Measurements from ENCODE around the gene PPP2R2B.

- TF ChIP-seq CTCF (IDR thresholded peaks at IDR 0.05): no peak
- no peak for TF ChIP-seq POLR2A (IDR thresholded peaks at IDR 0.05)
Measured at GRCh38 chr5:146675636-146676035, 202.9 kb downstream of the PPP2R2B start.

Data from Peyer's patch (tissue), 4 donors.